Endothelial cell of umbilical vein (primary cell): Measurements from ENCODE around the gene CFAP77. TPM values are rescaled to one million over a fixed set of nuclear protein-coding genes. Genes with fewer than 3 reads are reported as not detected.

Experiments used
- BruUV-seq: library from RNA; stranded (reverse); fragments of 400-500 nt; replicated peaks from 2 replicates; lab custom pipeline; 2021; lab: Mats Ljungman, UMichigan
- CTCF ChIA-PET: fragments of 300-600, 350-600 bp; sonication (Branson Sonifier 250); formaldehyde crosslinking; loops from one replicate; lab custom pipeline; 2021; ENCODE audit warnings: antibody characterized with exemption, inconsistent platforms; lab: Charles Lee
- POLR2A ChIA-PET: fragments of 300-600, 350-600 bp; sonication (Branson Sonifier 250); formaldehyde crosslinking; loops from one replicate; lab custom pipeline; 2021; ENCODE audit warnings: antibody characterized with exemption, inconsistent platforms; lab: Charles Lee
- DNase-seq: peaks from one replicate; pipeline ENCODE4 v3.0.0-alpha.2; 2011; ENCODE audit warnings: low read depth, low spot score
- FAIRE-seq: peaks from 2 replicates; lab custom pipeline; 2011; peaks lifted over from hg19 to GRCh38; lab: Jason Lieb, UNC
- H2AFZ ChIP-seq: 2 replicates; pipeline ENCODE4 v1.6.0; 2012; ENCODE audit warnings: low read depth, low read length, control low read depth, inconsistent platforms
- H3K27ac ChIP-seq: 2 replicates; pipeline ENCODE4 v1.5.1; 2011; ENCODE audit warnings: low read depth, mild to moderate bottlenecking, control low read depth, low read length, moderate library complexity; ENCODE audit not compliant: insufficient read depth
- H3K27me3 ChIP-seq, 2 experiments: 2 replicates each; pipeline versions ENCODE4 v1.6.0 to v1.6.1; 2011; ENCODE audit warnings: low read length in 2 of 2, mixed read lengths in 1 of 2; ENCODE audit not compliant: control insufficient read depth in 2 of 2, insufficient read depth in 2 of 2
- H3K36me3 ChIP-seq, 2 experiments: 2 replicates in 1 of 2; 3 replicates in 1 of 2; pipeline ENCODE4 v1.5.1; 2011; ENCODE audit warnings: low read length in 2 of 2, mild to moderate bottlenecking in 1 of 2, moderate library complexity in 1 of 2; ENCODE audit not compliant: control insufficient read depth in 2 of 2, insufficient read depth in 2 of 2; ENCODE audit errors: extremely low read depth in 1 of 2
- H3K4me1 ChIP-seq: 3 replicates; pipeline ENCODE4 v1.5.1; 2011; ENCODE audit warnings: mild to moderate bottlenecking, low read length; ENCODE audit not compliant: control insufficient read depth, insufficient read depth; ENCODE audit errors: extremely low read depth
- H3K4me2 ChIP-seq: 2 replicates; pipeline ENCODE4 v1.6.1; 2011; ENCODE audit warnings: low read length, control low read depth, mixed read lengths; ENCODE audit not compliant: insufficient read depth
- H3K4me3 ChIP-seq, 3 experiments: fragments of 200-600 bp in 1 of 3; sonication (generic), shearing (Covaris generic) in 1 of 3; replicated peaks in 1 of 3; 2 replicates each; pipeline ENCODE4 v1.5.1; 2011 to 2016; ENCODE audit warnings: control low read depth in 3 of 3, low read length in 3 of 3, mild to moderate bottlenecking in 2 of 3, inconsistent platforms in 1 of 3, low read depth in 1 of 3, moderate library complexity in 1 of 3; ENCODE audit not compliant: insufficient read depth in 1 of 3
- H3K79me2 ChIP-seq: 2 replicates; pipeline ENCODE4 v1.6.0; 2012; ENCODE audit warnings: low read length, inconsistent platforms; ENCODE audit not compliant: control insufficient read depth, insufficient read depth
- H3K9ac ChIP-seq: replicated peaks from 2 replicates; pipeline ENCODE3; 2011; ENCODE audit warnings: low read length, control low read depth; ENCODE audit not compliant: insufficient read depth; ENCODE audit errors: extremely low read depth
- H3K9me1 ChIP-seq: replicated peaks from 3 replicates; pipeline ENCODE4 v1.6.0; 2011; ENCODE audit warnings: mild to moderate bottlenecking, low read length; ENCODE audit not compliant: control insufficient read depth, insufficient read depth; ENCODE audit errors: extremely low read depth
- H3K9me3 ChIP-seq: replicated peaks from 2 replicates; pipeline ENCODE4 v1.5.1; 2012; ENCODE audit warnings: low read length, inconsistent platforms; ENCODE audit not compliant: control insufficient read depth, insufficient read depth
- H4K20me1 ChIP-seq: replicated peaks from 2 replicates; pipeline ENCODE3; 2011; ENCODE audit warnings: mild to moderate bottlenecking, low read length; ENCODE audit not compliant: control insufficient read depth, insufficient read depth; ENCODE audit errors: extremely low read depth
- EZH2 ChIP-seq: IDR thresholded peaks from 2 replicates; pipeline ENCODE4 v1.6.1; 2012; ENCODE audit warnings: borderline replicate concordance, low read depth, mild to moderate bottlenecking, moderate library complexity, low read length, inconsistent platforms; ENCODE audit not compliant: severe bottlenecking
- FOS ChIP-seq: IDR thresholded peaks from 2 replicates; pipeline ENCODE4 v1.6.1; 2011; ENCODE audit warnings: mild to moderate bottlenecking, low read length, moderate library complexity, borderline replicate concordance; ENCODE audit not compliant: insufficient read depth
- GATA2 ChIP-seq: IDR thresholded peaks from 2 replicates; pipeline ENCODE4 v1.7.0; 2011; ENCODE audit warnings: low read depth, mild to moderate bottlenecking, moderate library complexity, mixed read lengths, low read length; ENCODE audit not compliant: insufficient read length, insufficient read depth
- JUN ChIP-seq: IDR thresholded peaks from 2 replicates; pipeline ENCODE4 v1.6.1; 2011; ENCODE audit warnings: borderline replicate concordance, low read depth; ENCODE audit not compliant: insufficient read length, insufficient read depth
- MYC ChIP-seq: IDR thresholded peaks from one replicate; pipeline ENCODE4 v1.6.1; 2011; ENCODE audit warnings: mild to moderate bottlenecking, low read depth, low read length
- POLR2A ChIP-seq: IDR thresholded peaks from 2 replicates; pipeline ENCODE4 v1.6.1; 2012; ENCODE audit warnings: low read depth, mild to moderate bottlenecking, control low read depth, low read length
- POLR2AphosphoS5 ChIP-seq: IDR thresholded peaks from 2 replicates; pipeline ENCODE4 v1.6.1; 2012; ENCODE audit warnings: low read depth, mild to moderate bottlenecking, control low read depth, low read length, moderate library complexity; ENCODE audit not compliant: insufficient read depth
- dilution Hi-C: fragments of 300-500 bp; cut with MboI; formaldehyde crosslinking; loops from one replicate; pipeline ENCODE4 v1.15.0; 2019; ENCODE audit warnings: low sequenced_read_pairs; ENCODE audit not compliant: extremely low pct_ligation_motif_present
- intact Hi-C: fragments of 100-400 bp; cut with micrococcal nuclease; formaldehyde crosslinking; loops from one replicate; pipeline ENCODE4 v1.10.0; 2022
- polyA plus RNA-seq, 4 experiments: library from polyadenylated mRNA; depleted of rRNA in 3 of 4; stranded (reverse) in 3 of 4; unstranded in 1 of 4; fragments of >200 nt; gene quantifications; 2 replicates each; pipeline versions ENCODE4 v1.2.1 to v1.2.3, GENCODE V29; 2011 to 2012; ENCODE audit warnings: missing spikeins in 1 of 4
- total RNA-seq: library from RNA; stranded (reverse); gene quantifications from 2 replicates; pipeline ENCODE4 v1.2.3, GENCODE V29; 2021
- TF ChIP-seq, protein P1 (sequence below): IDR thresholded peaks from 2 replicates; pipeline ENCODE4 v1.6.1; 2011; ENCODE audit not compliant: insufficient read depth, insufficient read length
- TF ChIP-seq, protein P2 (sequence below), 2 donors: IDR thresholded peaks; 1 replicate in 1 of 2; 2 replicates in 1 of 2; pipeline ENCODE4 v1.5.1; 2011; ENCODE audit warnings: low read length in 2 of 2, mild to moderate bottlenecking in 2 of 2, moderate library complexity in 2 of 2, control low read depth in 1 of 2, inconsistent platforms in 1 of 2, low read depth in 1 of 2; ENCODE audit not compliant: insufficient read depth in 1 of 2; ENCODE audit errors: extremely low read depth in 1 of 2

Gene CFAP77
- total and polyA plus RNA-seq, 2 donors (not counting 3 experiments of a cell fraction or from before 2014, with no cell fraction given) = not detected

DNA sequence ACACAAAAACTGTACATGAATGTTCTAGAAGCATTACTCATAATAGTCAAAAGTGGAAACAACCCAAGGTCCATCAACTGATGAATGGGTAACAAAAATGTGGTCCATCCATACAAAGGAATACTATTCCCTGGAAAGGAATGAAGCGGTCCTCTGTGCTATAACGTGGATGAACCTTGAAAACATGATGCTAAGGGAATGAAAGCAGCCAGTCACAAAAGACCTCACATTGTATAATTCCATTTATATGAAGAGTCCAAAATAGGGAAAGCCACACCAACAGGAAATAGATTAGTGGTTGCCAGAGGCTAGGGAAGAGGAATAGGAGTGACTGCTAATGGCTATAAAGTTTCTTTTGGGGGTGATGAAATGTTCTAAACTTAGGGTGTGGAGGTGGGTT lies 149.7 kb downstream of the CFAP77 start:
- ChIA-PET CTCF (interaction anchor here (0.9 to 1.3 kb wide), 2 partner anchors 12 to 15 kb away, joined by 3 to 5 read pairs; no protein-coding TSS in a partner anchor), POLR2A (no interaction called here)
- no peak overlapping the region for H3K9ac ChIP-seq
- FAIRE-seq = no peak
- no peak for DNase-seq
- no peaks in the 10 kb centered on the region for H3K9me1 ChIP-seq
- H3K27ac ChIP-seq = no peak overlapping the region
- no peaks in the 10 kb centered on the region for H3K36me3 ChIP-seq
- intact Hi-C loops (no loop called here), dilution Hi-C loops (no loop called here)
- H3K4me1 ChIP-seq = peaks cover 5% of the 10 kb centered on the region
- no peak for TF ChIP-seq FOS
- TF ChIP-seq, protein P1, sequence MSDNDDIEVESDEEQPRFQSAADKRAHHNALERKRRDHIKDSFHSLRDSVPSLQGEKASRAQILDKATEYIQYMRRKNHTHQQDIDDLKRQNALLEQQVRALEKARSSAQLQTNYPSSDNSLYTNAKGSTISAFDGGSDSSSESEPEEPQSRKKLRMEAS = no peak
- TF ChIP-seq, protein P2, sequence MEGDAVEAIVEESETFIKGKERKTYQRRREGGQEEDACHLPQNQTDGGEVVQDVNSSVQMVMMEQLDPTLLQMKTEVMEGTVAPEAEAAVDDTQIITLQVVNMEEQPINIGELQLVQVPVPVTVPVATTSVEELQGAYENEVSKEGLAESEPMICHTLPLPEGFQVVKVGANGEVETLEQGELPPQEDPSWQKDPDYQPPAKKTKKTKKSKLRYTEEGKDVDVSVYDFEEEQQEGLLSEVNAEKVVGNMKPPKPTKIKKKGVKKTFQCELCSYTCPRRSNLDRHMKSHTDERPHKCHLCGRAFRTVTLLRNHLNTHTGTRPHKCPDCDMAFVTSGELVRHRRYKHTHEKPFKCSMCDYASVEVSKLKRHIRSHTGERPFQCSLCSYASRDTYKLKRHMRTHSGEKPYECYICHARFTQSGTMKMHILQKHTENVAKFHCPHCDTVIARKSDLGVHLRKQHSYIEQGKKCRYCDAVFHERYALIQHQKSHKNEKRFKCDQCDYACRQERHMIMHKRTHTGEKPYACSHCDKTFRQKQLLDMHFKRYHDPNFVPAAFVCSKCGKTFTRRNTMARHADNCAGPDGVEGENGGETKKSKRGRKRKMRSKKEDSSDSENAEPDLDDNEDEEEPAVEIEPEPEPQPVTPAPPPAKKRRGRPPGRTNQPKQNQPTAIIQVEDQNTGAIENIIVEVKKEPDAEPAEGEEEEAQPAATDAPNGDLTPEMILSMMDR (IDR thresholded peaks at IDR 0.05; ENCODE audit: extremely low read depth in 1 of 2, insufficient read depth in 1 of 2, low read depth in 1 of 2, low read length in 2 of 2) = no peak
- no peak for TF ChIP-seq POLR2A
- no peak for TF ChIP-seq EZH2
- TF ChIP-seq JUN = no peak
- TF ChIP-seq GATA2 = no peak
- no peak for TF ChIP-seq POLR2AphosphoS5
- TF ChIP-seq MYC = no peak
- H3K4me3 ChIP-seq = no peak overlapping the region
- H3K4me2 ChIP-seq = no peak overlapping the region
- no peaks in the 10 kb centered on the region for H4K20me1 ChIP-seq
- no peaks in the 10 kb centered on the region for H3K79me2 ChIP-seq
- no peak overlapping the region for H2AFZ ChIP-seq
- no TSS peak for BruUV-seq
- H3K27me3 ChIP-seq = peaks cover 15 to 17% of the 10 kb centered on the region in 2 experiments
- no peaks in the 10 kb centered on the region for H3K9me3 ChIP-seq
